Measurements from ENCODE around the gene MEDAG.

DNA sequence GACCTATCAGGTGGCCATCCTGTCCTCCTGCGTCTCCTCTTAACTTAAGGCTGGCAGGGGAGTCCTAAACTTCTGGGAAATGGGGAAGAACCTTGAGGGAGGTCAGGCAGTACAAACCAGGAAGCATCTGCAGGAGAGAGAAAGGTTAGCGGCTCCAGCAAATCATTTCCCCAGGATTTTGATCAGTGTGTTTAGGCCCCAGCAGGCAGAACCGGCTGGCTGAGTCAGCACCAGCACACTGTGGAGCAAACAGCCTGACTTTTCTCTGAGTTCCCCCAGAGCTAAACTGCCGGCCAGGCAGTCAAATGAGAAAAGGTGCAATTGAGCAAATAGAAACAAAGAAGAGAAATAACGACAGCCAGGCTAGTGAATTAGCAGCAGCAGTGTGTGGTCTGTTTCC lies 46.7 kb upstream of the MEDAG start:
- TF ChIP-seq, protein P1, sequence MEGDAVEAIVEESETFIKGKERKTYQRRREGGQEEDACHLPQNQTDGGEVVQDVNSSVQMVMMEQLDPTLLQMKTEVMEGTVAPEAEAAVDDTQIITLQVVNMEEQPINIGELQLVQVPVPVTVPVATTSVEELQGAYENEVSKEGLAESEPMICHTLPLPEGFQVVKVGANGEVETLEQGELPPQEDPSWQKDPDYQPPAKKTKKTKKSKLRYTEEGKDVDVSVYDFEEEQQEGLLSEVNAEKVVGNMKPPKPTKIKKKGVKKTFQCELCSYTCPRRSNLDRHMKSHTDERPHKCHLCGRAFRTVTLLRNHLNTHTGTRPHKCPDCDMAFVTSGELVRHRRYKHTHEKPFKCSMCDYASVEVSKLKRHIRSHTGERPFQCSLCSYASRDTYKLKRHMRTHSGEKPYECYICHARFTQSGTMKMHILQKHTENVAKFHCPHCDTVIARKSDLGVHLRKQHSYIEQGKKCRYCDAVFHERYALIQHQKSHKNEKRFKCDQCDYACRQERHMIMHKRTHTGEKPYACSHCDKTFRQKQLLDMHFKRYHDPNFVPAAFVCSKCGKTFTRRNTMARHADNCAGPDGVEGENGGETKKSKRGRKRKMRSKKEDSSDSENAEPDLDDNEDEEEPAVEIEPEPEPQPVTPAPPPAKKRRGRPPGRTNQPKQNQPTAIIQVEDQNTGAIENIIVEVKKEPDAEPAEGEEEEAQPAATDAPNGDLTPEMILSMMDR (IDR thresholded peaks at IDR 0.05): no peak
- TF ChIP-seq POLR2A (IDR thresholded peaks at IDR 0.05): no peak

All from right lobe of liver (tissue), 4 donors.